ENCODE results near the gene LDLRAD4. TPM values are rescaled to one million over a fixed set of nuclear protein-coding genes. Genes with fewer than 3 reads are reported as not detected.

LDLRAD4 gene
- total RNA-seq, 6 donors from 2014 or later, result 19.5 to 26.6 (median 24.4) TPM

- peak overlapping the region; percentile 37 to 76 (median 50) for H3K27ac ChIP-seq
Measured at GRCh38 chr18:13464432-13465123, 246.0 kb downstream of the LDLRAD4 start.

DNA sequence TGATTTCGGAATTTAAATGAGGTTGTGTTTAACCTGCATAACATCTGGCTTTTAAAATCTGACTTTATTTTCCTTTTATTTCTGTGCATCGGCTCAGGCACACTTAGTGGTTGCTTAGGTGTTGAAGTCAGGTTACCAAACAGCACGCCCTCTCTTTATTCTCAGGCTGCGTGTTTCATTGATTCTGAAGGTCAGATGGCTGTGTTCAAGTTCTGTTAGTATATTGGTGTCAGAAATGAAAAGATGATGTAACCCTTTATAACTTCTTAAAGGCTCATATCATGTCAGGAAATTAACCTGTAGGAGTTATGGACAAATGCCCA lies 246.5 kb downstream of the LDLRAD4 start:
- Histone ChIP-seq H3K9me3 (no peaks in the 10 kb centered on the region), H3K36me3 (no peaks in the 10 kb centered on the region), H3K4me3 (peak overlapping the region in 3 of 4 donors; percentile 4 to 39 (median 28)), H3K27ac (peak overlapping the region; percentile 37 to 76 (median 50)), H3K4me1 (peaks cover 16 to 27% (median 21%) of the 10 kb centered on the region in 4 donors), H3K27me3 (no peaks in the 10 kb centered on the region)
- TF ChIP-seq POLR2A (IDR thresholded peaks at IDR 0.05) (no peak), EP300 (IDR thresholded peaks at IDR 0.05) (no peak), CTCF (IDR thresholded peaks at IDR 0.05) (no peak), POLR2AphosphoS5 (IDR thresholded peaks at IDR 0.05) (no peak)
- 43 to 53% methylated on average over 4 of the region's 4 CpGs for WGBS, 2 donors
- DNase-seq (no peak), ATAC-seq (ENCODE audit: low FRiP score in 2 of 2) (no peak)

More at GRCh38 chr18:13464432-13465123, 246.0 kb downstream of the LDLRAD4 start:
- TF ChIP-seq CTCF (IDR thresholded peaks at IDR 0.05) (no peak), EP300 (IDR thresholded peaks at IDR 0.05) (peak in 1 of 4 donors; percentile 58), POLR2AphosphoS5 (IDR thresholded peaks at IDR 0.05) (peak; percentile 81 to 84), POLR2A (IDR thresholded peaks at IDR 0.05) (peak in 1 of 4 donors; percentile 60)
- Histone ChIP-seq H3K4me1 (peaks cover 16 to 25% (median 21%) of the 10 kb centered on the region in 4 donors), H3K36me3 (no peaks in the 10 kb centered on the region), H3K9me3 (no peaks in the 10 kb centered on the region), H3K4me3 (peak overlapping the region in 3 of 4 donors; percentile 4 to 39 (median 28)), H3K27me3 (no peaks in the 10 kb centered on the region)
- peak in 1 of 2 donors; percentile 79 for DNase-seq
- peak; percentile 80 to 90 for ATAC-seq (ENCODE audit: low FRiP score in 2 of 2)
- WGBS, 2 donors, result 30 to 39% methylated on average over 14 of the region's 14 CpGs

DNA sequence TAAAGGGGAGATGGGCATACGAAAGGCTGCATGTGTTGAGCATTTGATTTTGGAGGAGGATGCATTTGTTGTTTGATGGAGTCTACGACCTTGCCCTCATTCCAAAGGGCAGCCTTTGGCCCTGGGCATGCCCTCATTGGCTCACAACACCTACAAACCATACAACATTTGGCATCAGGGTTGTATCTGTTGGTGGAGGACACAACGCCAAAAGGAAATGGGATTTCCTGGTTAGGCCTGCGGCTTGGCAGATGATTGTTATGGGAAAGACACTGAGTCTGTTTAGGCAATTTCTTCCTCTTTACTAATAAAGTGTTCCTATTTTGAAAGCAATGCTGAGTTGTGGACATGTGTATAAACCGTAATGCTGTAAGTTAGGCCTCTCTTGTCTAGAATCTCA lies 246.9 kb downstream of the LDLRAD4 start:
- peaks cover 16 to 30% (median 21%) of the 10 kb centered on the region in 4 donors for H3K4me1 ChIP-seq
- ATAC-seq (ENCODE audit: low FRiP score in 2 of 2) (peak; percentile 28 to 55), DNase-seq (no peak)
- peak overlapping the region in 3 of 4 donors; percentile 4 to 39 (median 28) for H3K4me3 ChIP-seq
- no peak for TF ChIP-seq POLR2A (IDR thresholded peaks at IDR 0.05)
- no peak for TF ChIP-seq CTCF (IDR thresholded peaks at IDR 0.05)
- TF ChIP-seq POLR2AphosphoS5 (IDR thresholded peaks at IDR 0.05), result peak in 1 of 2 donors; percentile 58
- peak in 1 of 4 donors; percentile 1 for TF ChIP-seq EP300 (IDR thresholded peaks at IDR 0.05)
- H3K27ac ChIP-seq, result peak overlapping the region; percentile 37 to 76 (median 50)
- H3K9me3 ChIP-seq, result no peaks in the 10 kb centered on the region
- H3K27me3 ChIP-seq, result no peaks in the 10 kb centered on the region
- no peaks in the 10 kb centered on the region for H3K36me3 ChIP-seq
- 35 to 36% methylated on average over 5 of the region's 5 CpGs for WGBS, 2 donors

GRCh38 chr18:13470516-13471197 lies 252.1 kb downstream of the LDLRAD4 start:
- H3K4me3 ChIP-seq, result no peak overlapping the region
- 81 to 83% methylated on average over 10 of the region's 10 CpGs for WGBS, 2 donors
- H3K36me3 ChIP-seq, result no peaks in the 10 kb centered on the region
- TF ChIP-seq POLR2A (IDR thresholded peaks at IDR 0.05) (peak in 1 of 4 donors; percentile 13), POLR2AphosphoS5 (IDR thresholded peaks at IDR 0.05) (no peak)
- H3K27ac ChIP-seq, result peak overlapping the region in 1 of 4 donors; percentile 60
- ATAC-seq (ENCODE audit: low FRiP score in 2 of 2), result peak; percentile 69 to 74
- H3K9me3 ChIP-seq, result no peaks in the 10 kb centered on the region
- peak in 1 of 2 donors; percentile 36 for DNase-seq
- peaks cover 3 to 26% (median 12%) of the 10 kb centered on the region in 4 donors for H3K4me1 ChIP-seq
- no peaks in the 10 kb centered on the region for H3K27me3 ChIP-seq

GRCh38 chr18:13471198-13471845 lies 252.8 kb downstream of the LDLRAD4 start:
- Histone ChIP-seq H3K27ac (peak overlapping the region in 1 of 4 donors; percentile 60), H3K36me3 (no peaks in the 10 kb centered on the region), H3K4me1 (peaks cover 0 to 19% (median 8%) of the 10 kb centered on the region in 4 donors), H3K4me3 (no peak overlapping the region), H3K27me3 (no peaks in the 10 kb centered on the region), H3K9me3 (no peaks in the 10 kb centered on the region)
- DNase-seq (no peak), ATAC-seq (ENCODE audit: low FRiP score in 2 of 2) (peak; percentile 60 to 65)
- TF ChIP-seq CTCF (IDR thresholded peaks at IDR 0.05), result no peak
- TF ChIP-seq EP300 (IDR thresholded peaks at IDR 0.05), result no peak
- TF ChIP-seq POLR2A (IDR thresholded peaks at IDR 0.05), result peak in 1 of 4 donors; percentile 12
- no peak for TF ChIP-seq POLR2AphosphoS5 (IDR thresholded peaks at IDR 0.05)
- WGBS, 2 donors, result 85 to 87% methylated on average over 17 of the region's 17 CpGs

Data from upper lobe of left lung (tissue), 6 donors.